ENCODE measurements around the gene NIPAL3.
"Not testable (repeated sequence)": the region's sequence is repeated elsewhere in the genome, so short reads cannot be mapped to it uniquely, and the experiment has no call there.

Gene NIPAL3

GRCh38 chr1:24421502-24421901 is 5.9 kb downstream of the NIPAL3 start:
- DNase-seq (ENCODE audit: low read depth in 1 of 2, low spot score in 1 of 2), result no peak

- no peak for DNase-seq (ENCODE audit: low read depth in 1 of 2, low spot score in 1 of 2)
These were observed 8.6 kb downstream of the NIPAL3 start for GRCh38 chr1:24424207-24424606.

GRCh38 chr1:24424990-24425389 is 9.4 kb downstream of the NIPAL3 start:
- DNase-seq (ENCODE audit: low read depth in 1 of 2, low spot score in 1 of 2), result no peak

GRCh38 chr1:24425441-24425840 is 9.8 kb downstream of the NIPAL3 start:
- DNase-seq (ENCODE audit: low read depth in 1 of 2, low spot score in 1 of 2), result no peak

GRCh38 chr1:24425922-24426321 is 10.3 kb downstream of the NIPAL3 start:
- no peak for DNase-seq (ENCODE audit: low read depth in 1 of 2, low spot score in 1 of 2)

- no peak for DNase-seq (ENCODE audit: low read depth in 1 of 2, low spot score in 1 of 2)
These were observed 11.3 kb downstream of the NIPAL3 start for GRCh38 chr1:24426744-24427544.

- DNase-seq (ENCODE audit: low read depth in 1 of 2, low spot score in 1 of 2), result no peak
These were observed 11.9 kb downstream of the NIPAL3 start for GRCh38 chr1:24427545-24427862.

GRCh38 chr1:24435782-24436365 is 20.3 kb downstream of the NIPAL3 start:
- DNase-seq (ENCODE audit: low read depth in 1 of 2, low spot score in 1 of 2), result no peak

- DNase-seq (ENCODE audit: low read depth in 1 of 2, low spot score in 1 of 2), result no peak
These were observed 22.2 kb downstream of the NIPAL3 start for GRCh38 chr1:24437631-24438396.

GRCh38 chr1:24438423-24438901 is 22.9 kb downstream of the NIPAL3 start:
- DNase-seq (ENCODE audit: low read depth in 1 of 2, low spot score in 1 of 2), result no peak

- DNase-seq (ENCODE audit: low read depth in 1 of 2, low spot score in 1 of 2), result no peak
These were observed 24.8 kb downstream of the NIPAL3 start for GRCh38 chr1:24440436-24440835.

GRCh38 chr1:24441480-24441879 is 25.9 kb downstream of the NIPAL3 start:
- no peak for DNase-seq (ENCODE audit: low read depth in 1 of 2, low spot score in 1 of 2)

GRCh38 chr1:24441996-24442668 is 26.5 kb downstream of the NIPAL3 start:
- no peak for DNase-seq (ENCODE audit: low read depth in 1 of 2, low spot score in 1 of 2)

GRCh38 chr1:24442764-24443163 is 27.2 kb downstream of the NIPAL3 start:
- no peak for DNase-seq (ENCODE audit: low read depth in 1 of 2, low spot score in 1 of 2)

- no peak for DNase-seq (ENCODE audit: low read depth in 1 of 2, low spot score in 1 of 2)
These were observed 27.6 kb downstream of the NIPAL3 start for GRCh38 chr1:24443241-24443656.

GRCh38 chr1:24446446-24446845 is 30.8 kb downstream of the NIPAL3 start:
- DNase-seq (ENCODE audit: low read depth in 1 of 2, low spot score in 1 of 2), result not testable (repeated sequence)

- DNase-seq (ENCODE audit: low read depth in 1 of 2, low spot score in 1 of 2), result no peak
These were observed 34.7 kb downstream of the NIPAL3 start for GRCh38 chr1:24450316-24450715.

GRCh38 chr1:24450857-24451397 is 35.3 kb downstream of the NIPAL3 start:
- DNase-seq (ENCODE audit: low read depth in 1 of 2, low spot score in 1 of 2), result no peak

- DNase-seq (ENCODE audit: low read depth in 1 of 2, low spot score in 1 of 2), result no peak
These were observed 36.1 kb downstream of the NIPAL3 start for GRCh38 chr1:24451746-24452145.

- DNase-seq (ENCODE audit: low read depth in 1 of 2, low spot score in 1 of 2), result no peak
These were observed 37.4 kb downstream of the NIPAL3 start for GRCh38 chr1:24452922-24453485.

- DNase-seq (ENCODE audit: low read depth in 1 of 2, low spot score in 1 of 2), result no peak
These were observed 39.1 kb downstream of the NIPAL3 start for GRCh38 chr1:24454673-24455072.

Data from activated T-helper 1 cell treated with anti-CD3 and anti-CD28 coated beads, Interleukin-2, amount 50 U/mL, for 16 hours (primary cell).